HEK293 (cell line): ENCODE results near the gene NDOR1.

Experiments
- GFI1B ChIP-seq: fragments of 450-650 bp; formaldehyde crosslinking; IDR thresholded peaks from 2 replicates; pipeline ENCODE4 v1.5.1; 2016; ENCODE audit warnings: missing biosample characterization, missing genetic modification characterization
- HIC1 ChIP-seq: fragments of 450-650 bp; formaldehyde crosslinking; IDR thresholded peaks from 2 replicates; pipeline ENCODE4 v1.5.1; 2016; ENCODE audit warnings: missing biosample characterization, missing genetic modification characterization
- KLF1 ChIP-seq: fragments of 450-650 bp; formaldehyde crosslinking; IDR thresholded peaks from 2 replicates; pipeline ENCODE4 v1.5.1; 2016; ENCODE audit warnings: missing biosample characterization, missing genetic modification characterization
- REST ChIP-seq: fragments of 450-650 bp; formaldehyde crosslinking; IDR thresholded peaks from 2 replicates; pipeline ENCODE4 v1.5.1; 2016; ENCODE audit warnings: missing biosample characterization, missing genetic modification characterization
- SETDB1 ChIP-seq: IDR thresholded peaks from one replicate; pipeline ENCODE4 v1.6.1; 2017; ENCODE audit warnings: mild to moderate bottlenecking, low read length, moderate library complexity, mixed read lengths; ENCODE audit not compliant: insufficient read length
- YY1 ChIP-seq: fragments of 450-650 bp; formaldehyde crosslinking; IDR thresholded peaks from 2 replicates; pipeline ENCODE4 v1.5.1; 2018; ENCODE audit warnings: missing biosample characterization, missing genetic modification characterization
- ZBTB48 ChIP-seq: fragments of 450-650 bp; formaldehyde crosslinking; IDR thresholded peaks from 2 replicates; pipeline ENCODE4 v1.5.1; 2016; ENCODE audit warnings: missing biosample characterization, missing genetic modification characterization
- ZBTB49 ChIP-seq: fragments of 450-650 bp; formaldehyde crosslinking; IDR thresholded peaks from 2 replicates; pipeline ENCODE4 v1.5.1; 2016; ENCODE audit warnings: missing biosample characterization, missing genetic modification characterization, low read depth
- ZFP41 ChIP-seq: fragments of 450-650 bp; formaldehyde crosslinking; IDR thresholded peaks from 2 replicates; pipeline ENCODE4 v1.5.1; 2016; ENCODE audit warnings: missing biosample characterization, missing genetic modification characterization, borderline replicate concordance
- ZNF112 ChIP-seq: fragments of 450-650 bp; formaldehyde crosslinking; IDR thresholded peaks from 2 replicates; pipeline ENCODE4 v1.5.0; 2017; ENCODE audit warnings: missing biosample characterization, missing genetic modification characterization
- ZNF114 ChIP-seq: fragments of 450-650 bp; formaldehyde crosslinking; IDR thresholded peaks from 2 replicates; pipeline ENCODE4 v1.5.0; 2017; ENCODE audit warnings: missing biosample characterization, missing genetic modification characterization
- ZNF132 ChIP-seq: fragments of 450-650 bp; formaldehyde crosslinking; IDR thresholded peaks from 2 replicates; pipeline ENCODE4 v1.5.1; 2017; ENCODE audit warnings: missing biosample characterization, missing genetic modification characterization, borderline replicate concordance
- ZNF133 ChIP-seq: fragments of 450-650 bp; formaldehyde crosslinking; IDR thresholded peaks from 2 replicates; pipeline ENCODE4 v1.5.1; 2016; ENCODE audit warnings: missing biosample characterization, missing genetic modification characterization
- ZNF148 ChIP-seq: fragments of 450-650 bp; formaldehyde crosslinking; IDR thresholded peaks from 2 replicates; pipeline ENCODE4 v1.5.0; 2017; ENCODE audit warnings: missing biosample characterization, missing genetic modification characterization, borderline replicate concordance
- ZNF157 ChIP-seq: fragments of 450-650 bp; formaldehyde crosslinking; IDR thresholded peaks from 2 replicates; pipeline ENCODE4 v1.5.1; 2016; ENCODE audit warnings: missing biosample characterization, missing genetic modification characterization
- ZNF2 ChIP-seq: fragments of 450-650 bp; formaldehyde crosslinking; IDR thresholded peaks from 2 replicates; pipeline ENCODE4 v1.5.1; 2016; ENCODE audit warnings: missing biosample characterization, missing genetic modification characterization
- ZNF202 ChIP-seq: fragments of 450-650 bp; formaldehyde crosslinking; IDR thresholded peaks from 2 replicates; pipeline ENCODE4 v1.5.1; 2016; ENCODE audit warnings: missing biosample characterization, missing genetic modification characterization, borderline replicate concordance
- ZNF223 ChIP-seq: fragments of 450-650 bp; formaldehyde crosslinking; IDR thresholded peaks from 2 replicates; pipeline ENCODE4 v1.5.1; 2016; ENCODE audit warnings: missing biosample characterization, missing genetic modification characterization
- ZNF23 ChIP-seq: fragments of 450-650 bp; formaldehyde crosslinking; IDR thresholded peaks from 2 replicates; pipeline ENCODE4 v1.5.1; 2016; ENCODE audit warnings: missing biosample characterization, missing genetic modification characterization, borderline replicate concordance
- ZNF239 ChIP-seq: fragments of 450-650 bp; formaldehyde crosslinking; IDR thresholded peaks from 2 replicates; pipeline ENCODE4 v1.5.1; 2016; ENCODE audit warnings: missing biosample characterization, missing genetic modification characterization
- ZNF311 ChIP-seq: fragments of 450-650 bp; formaldehyde crosslinking; IDR thresholded peaks from 2 replicates; pipeline ENCODE4 v1.5.1; 2017; ENCODE audit warnings: missing biosample characterization, missing genetic modification characterization, borderline replicate concordance
- ZNF391 ChIP-seq: fragments of 450-650 bp; formaldehyde crosslinking; IDR thresholded peaks from 2 replicates; pipeline ENCODE4 v1.5.1; 2016; ENCODE audit warnings: low read depth, missing biosample characterization, missing genetic modification characterization, borderline replicate concordance
- ZNF473 ChIP-seq: fragments of 450-650 bp; formaldehyde crosslinking; IDR thresholded peaks from 2 replicates; pipeline ENCODE4 v1.5.1; 2017; ENCODE audit warnings: missing biosample characterization, missing genetic modification characterization
- ZNF596 ChIP-seq: fragments of 450-650 bp; IDR thresholded peaks from 2 replicates; pipeline ENCODE4 v1.5.0; 2018; ENCODE audit warnings: missing biosample characterization, mild to moderate bottlenecking, missing genetic modification characterization, moderate library complexity
- ZNF660 ChIP-seq: fragments of 450-650 bp; IDR thresholded peaks from 2 replicates; pipeline ENCODE4 v1.5.1; 2018; ENCODE audit warnings: missing biosample characterization, mild to moderate bottlenecking, missing genetic modification characterization
- ZNF747 ChIP-seq: fragments of 450-650 bp; formaldehyde crosslinking; IDR thresholded peaks from 2 replicates; pipeline ENCODE4 v1.5.1; 2016; ENCODE audit warnings: missing biosample characterization, missing genetic modification characterization
- ZNF768 ChIP-seq: fragments of 450-650 bp; formaldehyde crosslinking; IDR thresholded peaks from 2 replicates; pipeline ENCODE4 v1.5.1; 2018; ENCODE audit warnings: missing biosample characterization, mild to moderate bottlenecking, missing genetic modification characterization
- ZNF792 ChIP-seq: fragments of 450-650 bp; formaldehyde crosslinking; IDR thresholded peaks from 2 replicates; pipeline ENCODE4 v1.5.1; 2016; ENCODE audit warnings: missing biosample characterization, missing genetic modification characterization
- ZNF843 ChIP-seq: fragments of 450-650 bp; formaldehyde crosslinking; IDR thresholded peaks from 2 replicates; pipeline ENCODE4 v1.5.1; 2016; ENCODE audit warnings: missing biosample characterization, missing genetic modification characterization

NDOR1 gene

GRCh38 chr9:137241490-137242268, 36.2 kb downstream of the NDOR1 start (continued):
- TF ChIP-seq GFI1B (tag by site-specific recombination) (no peak), ZBTB49 (no peak), ZFP41 (tag by site-specific recombination) (no peak), ZNF148 (tag by site-specific recombination) (peak; percentile 20; the same call in 1 of the 2 replicates), ZNF473 (tag by site-specific recombination) (no peak), ZBTB48 (tag by site-specific recombination) (no peak), ZNF792 (no peak), ZNF202 (no peak), ZNF2 (tag by site-specific recombination) (no peak), HIC1 (tag by site-specific recombination) (no peak; the same call in 1 of the 2 replicates), ZNF391 (tag by site-specific recombination) (0 out of 2 replicates have a peak, but pooled peaks have one; percentile 34), SETDB1 (no peak), ZNF239 (tag by site-specific recombination) (no peak), ZNF223 (no peak), ZNF157 (tag by site-specific recombination) (no peak), ZNF747 (no peak), YY1 (tag by site-specific recombination) (no peak), ZNF132 (no peak), ZNF596 (no peak), ZNF23 (tag by site-specific recombination) (no peak), ZNF660 (tag by site-specific recombination) (0 out of 2 replicates have a peak, but pooled peaks have one; percentile 2), ZNF843 (tag by site-specific recombination) (no peak), ZNF112 (no peak), ZNF311 (no peak), KLF1 (tag by site-specific recombination) (peak; percentile 53), REST (tag by site-specific recombination) (no peak), ZNF133 (tag by site-specific recombination) (no peak), ZNF114 (tag by site-specific recombination) (no peak), ZNF768 (tag by site-specific recombination) (no peak)
